Thyroid gland (tissue), 4 donors: ENCODE measurements around the gene ZMYND12. TPM values are rescaled to one million over a fixed set of nuclear protein-coding genes. Genes with fewer than 3 reads are reported as not detected.

Experiments used
- DNase-seq, 2 donors: peaks; one replicate each; pipeline ENCODE4 v3.0.0-alpha.2; 2019
- H3K27ac ChIP-seq, 3 donors: fragments of 200-600 bp; sonication (generic); 1 replicate in 2 of 3; 2 replicates in 1 of 3; pipeline ENCODE4 v1.5.1; 2016 to 2019; ENCODE audit warnings: mild to moderate bottlenecking in 1 of 3, moderate library complexity in 1 of 3
- H3K27me3 ChIP-seq: fragments of 200-600 bp; sonication (generic); one replicate; pipeline ENCODE4 v1.5.1; 2019
- H3K36me3 ChIP-seq, 2 donors: fragments of 200-600 bp; sonication (generic); one replicate each; pipeline ENCODE4 v1.5.1; 2016 to 2019
- H3K4me1 ChIP-seq, 2 donors: fragments of 200-600 bp; sonication (generic); one replicate each; pipeline ENCODE4 v1.5.1; 2017 to 2019
- H3K4me3 ChIP-seq, 3 donors: fragments of 200-600 bp; sonication (generic); replicated peaks in 1 of 3; 1 replicate in 2 of 3; 2 replicates in 1 of 3; pipeline ENCODE4 v1.5.1; 2016; ENCODE audit warnings: mild to moderate bottlenecking in 1 of 3
- H3K9me3 ChIP-seq: fragments of 200-600 bp; sonication (generic); one replicate; pipeline ENCODE4 v1.5.1; 2017
- POLR2A ChIP-seq, 2 donors: fragments of 450-650 bp; IDR thresholded peaks; one replicate each; pipeline ENCODE4 v1.6.1; 2017; ENCODE audit warnings: antibody characterized with exemption in 2 of 2, mild to moderate bottlenecking in 2 of 2, moderate library complexity in 1 of 2
- WGBS, 2 donors: methylation state at CpG; one replicate each; pipeline ENCODE4 v1.1.5; 2017; 5-methylcytosine and 5-hydroxymethylcytosine counted together
- intact Hi-C: fragments of 100-400 bp; cut with DNase I; formaldehyde crosslinking; loops from one replicate; pipeline ENCODE4 v1.15.1; 2023
- total RNA-seq, 4 donors: library from RNA; depleted of rRNA; stranded (reverse); fragments of >200 nt; gene quantifications; one replicate each; pipeline ENCODE4 v1.2.3, GENCODE V29; 2016
- TF ChIP-seq, protein P1 (sequence below), 6 experiments: fragments of 200-600 bp in 3 of 6; fragments of 450-650 bp in 3 of 6; sonication (generic) in 3 of 6; IDR thresholded peaks; one replicate each; pipeline ENCODE4 v1.5.1; 2016 to 2019; ENCODE audit warnings: antibody characterized with exemption in 6 of 6, mild to moderate bottlenecking in 2 of 6, inconsistent platforms in 1 of 6, moderate library complexity in 1 of 6

Gene ZMYND12
- total RNA-seq, 4 donors from 2014 or later: 3.5 to 6.5 (median 5.6) TPM

DNA sequence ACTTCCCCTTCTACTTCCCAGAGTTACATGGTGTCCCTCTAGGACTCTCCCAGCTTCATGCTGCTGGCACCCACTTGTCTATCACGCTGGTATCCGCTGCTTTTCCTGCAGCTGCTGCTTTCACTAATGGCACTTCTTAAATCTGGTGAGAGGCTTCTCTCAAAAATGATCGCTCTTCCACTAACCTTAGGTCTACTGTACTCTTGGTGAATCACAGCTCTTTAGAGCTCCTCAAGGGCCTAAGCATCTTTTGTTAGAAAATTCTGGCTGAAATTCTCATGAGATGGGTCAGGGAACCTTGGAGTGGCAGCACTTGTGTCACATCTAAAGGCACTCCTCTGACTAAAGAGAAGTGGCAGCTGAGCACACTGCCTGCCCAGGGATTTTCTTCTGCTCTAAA lies 32.1 kb downstream of the ZMYND12 start:
- WGBS, 2 donors: 37 to 46% methylated on average over 3 of the region's 3 CpGs
- intact Hi-C loops: no loop called here
- peaks cover 5 to 8% of the 10 kb centered on the region in 2 donors for H3K4me1 ChIP-seq
- TF ChIP-seq, protein P1, sequence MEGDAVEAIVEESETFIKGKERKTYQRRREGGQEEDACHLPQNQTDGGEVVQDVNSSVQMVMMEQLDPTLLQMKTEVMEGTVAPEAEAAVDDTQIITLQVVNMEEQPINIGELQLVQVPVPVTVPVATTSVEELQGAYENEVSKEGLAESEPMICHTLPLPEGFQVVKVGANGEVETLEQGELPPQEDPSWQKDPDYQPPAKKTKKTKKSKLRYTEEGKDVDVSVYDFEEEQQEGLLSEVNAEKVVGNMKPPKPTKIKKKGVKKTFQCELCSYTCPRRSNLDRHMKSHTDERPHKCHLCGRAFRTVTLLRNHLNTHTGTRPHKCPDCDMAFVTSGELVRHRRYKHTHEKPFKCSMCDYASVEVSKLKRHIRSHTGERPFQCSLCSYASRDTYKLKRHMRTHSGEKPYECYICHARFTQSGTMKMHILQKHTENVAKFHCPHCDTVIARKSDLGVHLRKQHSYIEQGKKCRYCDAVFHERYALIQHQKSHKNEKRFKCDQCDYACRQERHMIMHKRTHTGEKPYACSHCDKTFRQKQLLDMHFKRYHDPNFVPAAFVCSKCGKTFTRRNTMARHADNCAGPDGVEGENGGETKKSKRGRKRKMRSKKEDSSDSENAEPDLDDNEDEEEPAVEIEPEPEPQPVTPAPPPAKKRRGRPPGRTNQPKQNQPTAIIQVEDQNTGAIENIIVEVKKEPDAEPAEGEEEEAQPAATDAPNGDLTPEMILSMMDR (IDR thresholded peaks at IDR 0.05): no peak
- TF ChIP-seq POLR2A (IDR thresholded peaks at IDR 0.05): no peak
- peak; percentile 51 to 58 for DNase-seq
- H3K27me3 ChIP-seq: no peaks in the 10 kb centered on the region
- no peak overlapping the region for H3K27ac ChIP-seq
- no peaks in the 10 kb centered on the region for H3K36me3 ChIP-seq
- H3K4me3 ChIP-seq: no peak overlapping the region
- H3K9me3 ChIP-seq: no peaks in the 10 kb centered on the region

- Histone ChIP-seq H3K27ac (no peak overlapping the region), H3K9me3 (no peaks in the 10 kb centered on the region), H3K27me3 (no peaks in the 10 kb centered on the region), H3K4me3 (no peak overlapping the region), H3K36me3 (no peaks in the 10 kb centered on the region), H3K4me1 (peaks cover 5 to 8% of the 10 kb centered on the region in 2 donors)
- TF ChIP-seq, protein P1 (IDR thresholded peaks at IDR 0.05): no peak
- TF ChIP-seq POLR2A (IDR thresholded peaks at IDR 0.05): no peak
- intact Hi-C loops: no loop called here
- DNase-seq: no peak
- WGBS, 2 donors: 63 to 64% methylated on average over 9 of the region's 9 CpGs
These were observed 33.1 kb downstream of the ZMYND12 start for GRCh38 chr1:42422737-42423136.

- Histone ChIP-seq H3K4me1 (peaks cover 5 to 8% of the 10 kb centered on the region in 2 donors), H3K4me3 (no peak overlapping the region), H3K9me3 (no peaks in the 10 kb centered on the region), H3K36me3 (no peaks in the 10 kb centered on the region), H3K27me3 (no peaks in the 10 kb centered on the region), H3K27ac (no peak overlapping the region)
- intact Hi-C loops: no loop called here
- DNase-seq: peak; percentile 50 to 55
- WGBS, 2 donors: 21 to 25% methylated on average over 10 of the region's 10 CpGs
- no peak for TF ChIP-seq POLR2A (IDR thresholded peaks at IDR 0.05)
- TF ChIP-seq, protein P1 (IDR thresholded peaks at IDR 0.05): no peak
These were observed 34.8 kb downstream of the ZMYND12 start for GRCh38 chr1:42420911-42421585.

- Histone ChIP-seq H3K4me1 (peaks cover 5 to 8% of the 10 kb centered on the region in 2 donors), H3K27me3 (no peaks in the 10 kb centered on the region), H3K36me3 (no peaks in the 10 kb centered on the region), H3K4me3 (no peak overlapping the region), H3K9me3 (no peaks in the 10 kb centered on the region), H3K27ac (no peak overlapping the region)
- DNase-seq: no peak
- 82 to 84% methylated on average over 7 of the region's 7 CpGs for WGBS, 2 donors
- no peak for TF ChIP-seq POLR2A (IDR thresholded peaks at IDR 0.05)
- TF ChIP-seq, protein P1 (IDR thresholded peaks at IDR 0.05): no peak
- intact Hi-C loops: no loop called here
These were observed 35.7 kb downstream of the ZMYND12 start for GRCh38 chr1:42420121-42420520.

DNA sequence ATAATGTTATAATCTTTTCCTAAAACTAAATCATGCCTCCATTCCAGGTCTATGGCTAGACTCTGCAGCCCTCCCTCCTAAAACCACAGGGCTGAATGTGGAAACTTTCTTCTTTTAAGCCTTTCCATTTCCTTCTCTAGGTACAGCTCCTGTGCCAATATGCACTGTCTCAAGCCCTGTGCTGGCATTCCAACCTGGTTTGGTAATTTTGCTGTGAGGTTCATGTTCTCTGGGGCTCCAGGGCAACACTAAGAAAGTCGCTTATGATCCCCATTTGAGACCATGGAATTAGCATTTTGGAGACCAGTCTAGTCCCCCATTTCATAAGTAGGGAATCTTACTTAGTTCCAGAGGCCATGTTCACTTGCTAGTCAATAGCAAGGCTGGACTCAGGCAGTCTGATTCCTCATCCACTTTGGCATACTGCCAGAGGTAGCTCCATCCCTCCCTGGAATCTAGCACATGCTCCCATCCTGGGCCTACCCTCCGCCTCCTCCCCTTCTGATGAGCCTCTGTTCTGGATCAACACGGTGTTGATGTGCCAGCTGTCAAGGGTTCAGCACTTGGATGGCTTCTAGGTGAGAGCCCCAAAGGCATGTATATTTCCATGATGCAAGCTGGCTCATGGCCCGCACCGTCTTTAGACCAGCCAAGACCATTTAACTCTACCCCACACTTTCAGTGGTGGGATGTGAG lies 36.5 kb downstream of the ZMYND12 start:
- no peaks in the 10 kb centered on the region for H3K36me3 ChIP-seq
- intact Hi-C loops: no loop called here
- TF ChIP-seq POLR2A (IDR thresholded peaks at IDR 0.05): no peak
- TF ChIP-seq, protein P1 (IDR thresholded peaks at IDR 0.05): no peak
- no peaks in the 10 kb centered on the region for H3K9me3 ChIP-seq
- H3K27me3 ChIP-seq: no peaks in the 10 kb centered on the region
- no peak overlapping the region for H3K27ac ChIP-seq
- no peak for DNase-seq
- 85 to 96% methylated on average over 5 of the region's 5 CpGs for WGBS, 2 donors
- H3K4me1 ChIP-seq: peaks cover 5 to 7% of the 10 kb centered on the region in 2 donors
- H3K4me3 ChIP-seq: no peak overlapping the region
